ENCODE data around the gene RBM10. TPM values are rescaled to one million over a fixed set of nuclear protein-coding genes. Genes with fewer than 3 reads are reported as not detected.

The RBM10 gene
- total and polyA plus RNA-seq, 2 experiments from 2014 or later = 39.5 to 101 TPM

- H3K9me2 ChIP-seq (ENCODE audit: insufficient read depth) = no peaks in the 10 kb centered on the region
- peak; percentile 4; the same call in 1 of the 3 replicates for ATAC-seq
- H3F3A ChIP-seq (replicated peaks; ENCODE audit: low read depth) = 0 out of 2 replicates have a peak, but pooled peaks cover 2% of the 10 kb centered on the region
- H3K4me1 ChIP-seq (ENCODE audit: insufficient read depth) = no peaks in the 10 kb centered on the region; the same call in 1 of the 2 replicates
- no peaks in the 10 kb centered on the region for H3K36me3 ChIP-seq (ENCODE audit: insufficient read depth)
- Mint-ChIP-seq H3K27me3 (ENCODE audit: insufficient read depth, low read depth, poor library complexity) (peaks cover 5% of the 10 kb centered on the region), H3K9me3 (no peaks in the 10 kb centered on the region), H3K4me3 (no peak overlapping the region), H3K36me3 (ENCODE audit: low read depth) (peaks cover 30% of the 10 kb centered on the region; the same call in 2 of the 3 replicates), H3K27ac (no peak overlapping the region), H3K4me1 (peaks cover 3% of the 10 kb centered on the region; the same call in 2 of the 3 replicates)
- H4K20me1 ChIP-seq (replicated peaks; ENCODE audit: insufficient read depth) = no peaks in the 10 kb centered on the region
- DNase-seq (ENCODE audit: low spot score) = peak; percentile 25
- H3K27me3 ChIP-seq (ENCODE audit: insufficient read depth) = no peaks in the 10 kb centered on the region
- no peak overlapping the region for H3K4me2 ChIP-seq
- TF ChIP-seq CTCF (conservative IDR thresholded peaks at IDR 0.05; ENCODE audit: low read depth in 2 of 2) (no peak), STAT1 (IDR thresholded peaks at IDR 0.05; ENCODE audit: unreplicated experiment) (no peak), ZNF331 (CRISPR knock-in tag; IDR thresholded peaks at IDR 0.05; ENCODE audit: low read depth) (no peak), POLR2AphosphoS5 (IDR thresholded peaks at IDR 0.05; ENCODE audit: low read depth) (no peak), EZH2 (IDR thresholded peaks at IDR 0.05; ENCODE audit: low read depth, unreplicated experiment) (no peak), JUNB (IDR thresholded peaks at IDR 0.05; ENCODE audit: unreplicated experiment) (no peak), ZNF462 (CRISPR knock-in tag; IDR thresholded peaks at IDR 0.05) (no peak), EZH2phosphoT487 (IDR thresholded peaks at IDR 0.05; ENCODE audit: unreplicated experiment) (no peak), ETS1 (IDR thresholded peaks at IDR 0.05) (no peak), ZNF114 (CRISPR knock-in tag; IDR thresholded peaks at IDR 0.05) (no peak), NANOG (IDR thresholded peaks at IDR 0.05; ENCODE audit: borderline replicate concordance) (no peak), CREB1 (CRISPR knock-in tag; IDR thresholded peaks at IDR 0.05; ENCODE audit: low read depth) (no peak), REST (IDR thresholded peaks at IDR 0.05; ENCODE audit: unreplicated experiment) (no peak)
- H3K79me2 ChIP-seq (replicated peaks; ENCODE audit: insufficient read depth) = peaks cover 4% of the 10 kb centered on the region; the same call in 1 of the 2 replicates
- no peak overlapping the region for H3K27ac ChIP-seq (ENCODE audit: low read depth)
- H2AFZ ChIP-seq = no peak overlapping the region
- H3K4me3 ChIP-seq = no peak overlapping the region
Observed at GRCh38 chrX:47187106-47187677, 42.2 kb downstream of the RBM10 start.

Data from GM23338 (cell line).